SK-N-SH (cell line): Measurements from ENCODE around the gene ANKFN1.

ENCODE experiments used
- CTCF ChIP-seq: fragments of 200-600 bp; sonication (generic); IDR thresholded peaks from 2 replicates; pipeline ENCODE4 v1.6.1; 2017; ENCODE audit warnings: antibody characterized with exemption, mild to moderate bottlenecking, moderate library complexity
- ELF1 ChIP-seq: IDR thresholded peaks from 2 replicates; pipeline ENCODE4 v1.4.0; 2012
- EZH2phosphoT487 ChIP-seq: fragments of 200-600 bp; sonication (generic); IDR thresholded peaks from 2 replicates; pipeline ENCODE4 v1.6.1; 2017; ENCODE audit warnings: low read depth, mixed run types, mild to moderate bottlenecking, antibody characterized with exemption, moderate library complexity, borderline replicate concordance
- FOSL2 ChIP-seq: IDR thresholded peaks from 2 replicates; pipeline ENCODE4 v1.4.0; 2012; ENCODE audit warnings: low read depth, mild to moderate bottlenecking, moderate library complexity, borderline replicate concordance
- FOXM1 ChIP-seq: IDR thresholded peaks from 2 replicates; pipeline ENCODE4 v1.4.0; 2012; ENCODE audit warnings: low read depth, mild to moderate bottlenecking
- GABPA ChIP-seq: IDR thresholded peaks from 2 replicates; pipeline ENCODE4 v1.4.0; 2012; ENCODE audit warnings: low read depth, mild to moderate bottlenecking
- MAX ChIP-seq: IDR thresholded peaks from 2 replicates; pipeline ENCODE4 v1.4.0; 2012; ENCODE audit warnings: low read depth
- MXI1 ChIP-seq: IDR thresholded peaks from 2 replicates; pipeline ENCODE4 v1.6.1; 2012; ENCODE audit warnings: mild to moderate bottlenecking, low read depth, low read length, improper control_type of control experiment
- POLR2AphosphoS5 ChIP-seq: IDR thresholded peaks from 2 replicates; pipeline ENCODE4 v1.6.1; 2012; ENCODE audit warnings: low read depth, low read length
- RAD21 ChIP-seq: IDR thresholded peaks from 2 replicates; pipeline ENCODE4 v1.6.1; 2012; ENCODE audit warnings: mild to moderate bottlenecking, low read length
- SIN3A ChIP-seq: IDR thresholded peaks from 2 replicates; pipeline ENCODE4 v1.6.1; 2012; ENCODE audit warnings: low read depth, mild to moderate bottlenecking, low read length, moderate library complexity, borderline replicate concordance
- SMC3 ChIP-seq: IDR thresholded peaks from 2 replicates; pipeline ENCODE4 v1.6.1; 2012; ENCODE audit warnings: low read depth, low read length, improper control_type of control experiment
- TAF1 ChIP-seq: IDR thresholded peaks from 2 replicates; pipeline ENCODE4 v1.6.1; 2012; ENCODE audit warnings: low read depth, mild to moderate bottlenecking, low read length, moderate library complexity, borderline replicate concordance
- USF2 ChIP-seq: fragments of 150-350 bp; IDR thresholded peaks from 2 replicates; pipeline ENCODE4 v1.6.1; 2017; ENCODE audit warnings: antibody characterized with exemption, low read length, low read depth, borderline replicate concordance

- no peak for TF ChIP-seq FOSL2
- TF ChIP-seq SMC3: no peak
- TF ChIP-seq CTCF: no peak
- TF ChIP-seq MXI1: no peak
- TF ChIP-seq RAD21: no peak
- no peak for TF ChIP-seq POLR2AphosphoS5
- TF ChIP-seq SIN3A: no peak
- no peak for TF ChIP-seq GABPA
- TF ChIP-seq FOXM1: no peak
- TF ChIP-seq MAX: no peak
- TF ChIP-seq EZH2phosphoT487: no peak
- no peak for TF ChIP-seq ELF1
- no peak for TF ChIP-seq TAF1
- no peak for TF ChIP-seq USF2
These were observed 107.2 kb downstream of the ANKFN1 start for GRCh38 chr17:56260376-56261002.
